ENCODE data around the gene GP1BA. TPM values are rescaled to one million over a fixed set of nuclear protein-coding genes. Genes with fewer than 3 reads are reported as not detected.

The GP1BA gene
- total and polyA plus RNA-seq, 2 of the 8 experiments (the other 6 are each of a cell fraction or from before 2014, with no cell fraction given) = not detected

DNA sequence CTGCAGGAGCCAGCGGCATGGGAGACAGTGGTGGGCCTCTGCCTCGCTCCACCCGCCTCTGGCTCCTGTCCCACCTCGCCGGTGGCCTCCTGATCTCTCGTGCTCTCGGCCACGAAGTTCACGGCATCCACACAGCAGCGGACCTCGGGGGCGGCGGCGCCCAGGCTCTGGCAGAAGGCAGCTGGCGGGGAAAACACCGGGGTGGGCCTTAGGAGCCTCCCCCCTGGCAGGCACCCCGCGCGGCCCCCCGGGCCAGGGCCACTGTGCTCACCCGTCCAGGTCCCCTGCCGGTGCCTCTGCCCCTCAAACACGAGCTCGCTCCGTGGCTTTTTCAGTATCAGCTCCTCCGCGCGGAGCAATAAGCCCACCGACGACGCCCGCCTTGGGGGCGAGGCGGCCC lies 33.1 kb upstream of the GP1BA start:
- H3K79me2 ChIP-seq (ENCODE audit: control insufficient read depth in 1 of 2, insufficient read depth in 2 of 2, low read length in 2 of 2) = no peaks in the 10 kb centered on the region
- no peak overlapping the region for H4K91ac ChIP-seq (replicated peaks; ENCODE audit: insufficient read length, low read length)
- H2BK15ac ChIP-seq (ENCODE audit: low read length) = no peak overlapping the region
- no peaks in the 10 kb centered on the region for H3K9me3 ChIP-seq (ENCODE audit: insufficient read depth in 2 of 2, low read depth in 1 of 2, low read length in 1 of 2)
- H3K4ac ChIP-seq (replicated peaks; ENCODE audit: insufficient read length, low read depth, low read length) = no peak overlapping the region
- H2AK5ac ChIP-seq (ENCODE audit: low read depth, low read length) = no peak overlapping the region
- peak overlapping the region in 1 of 4 experiments; percentile 58; a peak in 1 of 8 replicates for H3K4me3 ChIP-seq (ENCODE audit: extremely low read depth in 1 of 4, insufficient read depth in 2 of 4, low read depth in 3 of 4, low read length in 4 of 4)
- H3K9ac ChIP-seq (replicated peaks in 1 of 4; ENCODE audit: extremely low read depth in 1 of 4, low read depth in 3 of 4, low read length in 3 of 4) = no peak overlapping the region; a peak in 1 of 7 replicates
- no peak overlapping the region for H4K8ac ChIP-seq (ENCODE audit: extremely low read depth, insufficient read depth, low read length)
- H4K5ac ChIP-seq (ENCODE audit: insufficient read length, low read depth, low read length) = no peak overlapping the region
- H2BK12ac ChIP-seq (ENCODE audit: low read depth, low read length) = no peak overlapping the region
- peaks cover 0 to 13% (median 4%) of the 10 kb centered on the region in 4 experiments; a peak in 6 of 7 replicates for H3K4me1 ChIP-seq (replicated peaks in 1 of 4; ENCODE audit: control insufficient read depth in 3 of 4, insufficient read depth in 4 of 4, low read length in 3 of 4)
- H4K20me1 ChIP-seq (replicated peaks in 1 of 2; ENCODE audit: control insufficient read depth in 1 of 2, insufficient read depth in 2 of 2, low read length in 2 of 2) = peaks cover 0 to 10% of the 10 kb centered on the region in 2 experiments
- peaks cover 4 to 16% (median 11%) of the 10 kb centered on the region in 4 experiments; a peak in 7 of 8 replicates for H3K36me3 ChIP-seq (ENCODE audit: control insufficient read depth in 2 of 4, insufficient read depth in 4 of 4, low read length in 3 of 4)
- POLR2A ChIA-PET (ENCODE audit: partially characterized antibody) = interaction anchor here (0.7 to 6.4 kb wide), 10 partner anchors 8 to 195 kb away, joined by 3 to 49 read pairs (median 4); partner anchors contain the start of genes MED11, PELP1, PFN1 and PSMB6
- H3K79me1 ChIP-seq (ENCODE audit: low read depth, low read length) = no peaks in the 10 kb centered on the region
- DNase-seq (ENCODE audit: low read depth in 1 of 2, low spot score in 2 of 2) = no peak
- no peak overlapping the region for H2AFZ ChIP-seq (ENCODE audit: low read length)
- no peak overlapping the region for H3K14ac ChIP-seq (ENCODE audit: insufficient read length)
- WGBS, 2 experiments (ENCODE audit: extremely low coverage in 1 of 2, insufficient coverage in 1 of 2, insufficient read length in 1 of 2, insufficient replicate concordance in 2 of 2, low coverage in 1 of 2, low lambda C conversion rate in 2 of 2, missing lambda C conversion rate in 1 of 2) = 84% methylated on average over 5 of the region's 34 CpGs; no CpG with 5 or more reads in 1 of the 2 experiments
- no peak overlapping the region for H3K27ac ChIP-seq (ENCODE audit: low read depth, low read length)
- FAIRE-seq = no peak
- H2BK20ac ChIP-seq (ENCODE audit: low read length) = no peak overlapping the region
- no peak overlapping the region for H2BK120ac ChIP-seq (replicated peaks; ENCODE audit: low read depth, low read length)
- H3K18ac ChIP-seq (ENCODE audit: extremely low read depth, low read length) = no peak overlapping the region
- no peak overlapping the region for H2BK5ac ChIP-seq (ENCODE audit: low read depth, low read length)
- peaks cover 3% of the 10 kb centered on the region; the same call in 1 of the 2 replicates for H3K23me2 ChIP-seq (ENCODE audit: low read depth, low read length)
- CTCF ChIA-PET (ENCODE audit: partially characterized antibody) = interaction anchor here (0.6 to 3.0 kb wide), 7 partner anchors 10 to 167 kb away, joined by 3 to 22 read pairs (median 4); no protein-coding TSS in a partner anchor
- H3K4me2 ChIP-seq (ENCODE audit: insufficient read depth in 1 of 2, low read depth in 2 of 2, low read length in 2 of 2) = peak overlapping the region; percentile 4 to 51; a peak in 2 of 4 replicates
- no peak overlapping the region for H3K23ac ChIP-seq (ENCODE audit: insufficient read length)
- no peak overlapping the region for H3K56ac ChIP-seq (replicated peaks; ENCODE audit: insufficient read length, low read depth, low read length)
- 0 out of 7 replicates have a peak, but pooled peaks cover 0 to 2% (median 0%) of the 10 kb centered on the region in 4 experiments for H3K27me3 ChIP-seq (replicated peaks in 1 of 4; ENCODE audit: control insufficient read depth in 3 of 4, extremely low read depth in 1 of 4, insufficient read depth in 3 of 4, low read length in 3 of 4)
- TF ChIP-seq SIN3A (conservative IDR thresholded peaks at IDR 0.05 in 1 of 2, IDR thresholded peaks at IDR 0.05 in 1 of 2; ENCODE audit: low read depth in 1 of 2, low read length in 2 of 2) (no peak), CBX8 (IDR thresholded peaks at IDR 0.05; ENCODE audit: borderline replicate concordance, low read depth, low read length) (no peak), ATF3 (IDR thresholded peaks at IDR 0.05; ENCODE audit: insufficient read depth, low read depth, low read length) (no peak), RBBP5 (IDR thresholded peaks at IDR 0.05; ENCODE audit: borderline replicate concordance, low read depth, low read length) (no peak), POU5F1 (IDR thresholded peaks at IDR 0.05; ENCODE audit: low read depth, low read length) (no peak), CTBP2 (IDR thresholded peaks at IDR 0.05; ENCODE audit: borderline replicate concordance, insufficient read depth, insufficient read length, low read length) (no peak), HDAC6 (IDR thresholded peaks at IDR 0.05; ENCODE audit: low read depth, low read length) (no peak), POLR2AphosphoS5 (IDR thresholded peaks at IDR 0.05; ENCODE audit: low read depth, low read length) (no peak; the same call in 1 of the 2 replicates)
- TF ChIP-seq, protein P1, sequence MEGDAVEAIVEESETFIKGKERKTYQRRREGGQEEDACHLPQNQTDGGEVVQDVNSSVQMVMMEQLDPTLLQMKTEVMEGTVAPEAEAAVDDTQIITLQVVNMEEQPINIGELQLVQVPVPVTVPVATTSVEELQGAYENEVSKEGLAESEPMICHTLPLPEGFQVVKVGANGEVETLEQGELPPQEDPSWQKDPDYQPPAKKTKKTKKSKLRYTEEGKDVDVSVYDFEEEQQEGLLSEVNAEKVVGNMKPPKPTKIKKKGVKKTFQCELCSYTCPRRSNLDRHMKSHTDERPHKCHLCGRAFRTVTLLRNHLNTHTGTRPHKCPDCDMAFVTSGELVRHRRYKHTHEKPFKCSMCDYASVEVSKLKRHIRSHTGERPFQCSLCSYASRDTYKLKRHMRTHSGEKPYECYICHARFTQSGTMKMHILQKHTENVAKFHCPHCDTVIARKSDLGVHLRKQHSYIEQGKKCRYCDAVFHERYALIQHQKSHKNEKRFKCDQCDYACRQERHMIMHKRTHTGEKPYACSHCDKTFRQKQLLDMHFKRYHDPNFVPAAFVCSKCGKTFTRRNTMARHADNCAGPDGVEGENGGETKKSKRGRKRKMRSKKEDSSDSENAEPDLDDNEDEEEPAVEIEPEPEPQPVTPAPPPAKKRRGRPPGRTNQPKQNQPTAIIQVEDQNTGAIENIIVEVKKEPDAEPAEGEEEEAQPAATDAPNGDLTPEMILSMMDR (IDR thresholded peaks at IDR 0.05; ENCODE audit: control extremely low read depth in 1 of 3, insufficient read depth in 1 of 3, low read depth in 1 of 3, low read length in 3 of 3) = no peak
